Pericardium fibroblast (primary cell): ENCODE data around the gene HOXB5. TPM values are rescaled to one million over a fixed set of nuclear protein-coding genes. Genes with fewer than 3 reads are reported as not detected.

Experiments used
- total RNA-seq: library from RNA; depleted of rRNA; stranded (reverse); fragments of >200 nt; gene quantifications from 2 replicates; pipeline ENCODE4 v1.2.3, GENCODE V29; 2015

Gene HOXB5
- total RNA-seq = 0.12 and 0.43 TPM in 2 replicates

GRCh38 chr17:48593126-48593829, at the start of gene HOXB5:
TSS of gene HOXB5 (minus strand) at chr17:48593779. CDS start at chr17:48593682, 97 bp downstream.

GRCh38 chr17:48626245-48627117, 32.9 kb upstream of the HOXB5 start, which contains the start of gene HOXB9:
TSS of gene HOXB9 (minus strand) at chr17:48626358. CDS start at chr17:48626269, 89 bp downstream.

DNA sequence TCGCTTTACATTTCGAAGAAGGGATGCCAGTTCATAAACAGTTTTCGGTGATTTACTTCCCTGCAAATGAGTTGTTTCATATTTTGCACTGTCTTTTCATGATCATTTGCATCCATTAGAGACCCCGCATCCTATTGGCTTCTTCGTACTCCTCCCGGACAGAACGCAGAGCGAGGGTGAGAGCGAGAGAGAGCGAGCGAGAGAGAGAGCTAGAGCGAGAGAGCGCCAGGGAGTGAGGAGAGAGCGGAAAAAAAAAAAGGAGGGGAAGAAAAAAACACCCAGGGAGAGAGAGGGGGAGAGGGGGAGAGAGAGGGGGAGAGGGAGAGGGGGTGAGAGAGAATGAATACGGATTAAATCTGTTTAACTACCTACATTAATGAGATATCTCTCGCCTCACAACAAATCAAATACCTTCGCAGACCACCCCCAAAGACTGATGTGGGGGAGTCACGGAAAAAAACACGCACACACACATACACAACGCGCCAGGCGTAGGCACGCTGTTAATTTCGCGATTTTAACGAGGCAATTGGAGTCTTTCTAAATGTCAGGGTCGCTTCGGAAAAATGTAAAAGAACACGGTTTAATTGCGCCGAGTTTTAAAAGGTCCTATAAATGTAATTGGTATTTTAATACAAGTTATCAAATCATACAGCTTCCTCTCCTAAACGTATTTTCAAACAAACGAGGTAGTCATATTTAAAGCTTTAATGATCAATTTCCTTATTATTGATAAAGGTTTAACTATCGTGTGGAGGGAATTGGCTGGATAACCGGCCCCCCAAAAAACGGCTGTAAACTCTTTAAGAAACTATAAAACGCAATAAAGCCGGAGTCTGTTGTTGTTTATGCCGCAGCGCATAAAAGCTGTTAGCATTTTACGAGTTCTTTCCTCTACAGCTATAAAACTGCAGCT, 21.7 kb upstream of the HOXB5 start, which contains the start of gene HOXB8:
Gene HOXB8 (minus strand): TSS at position 246 of the 916 bp plus-strand sequence. CDS start 588 bp downstream, outside the sequence.

DNA sequence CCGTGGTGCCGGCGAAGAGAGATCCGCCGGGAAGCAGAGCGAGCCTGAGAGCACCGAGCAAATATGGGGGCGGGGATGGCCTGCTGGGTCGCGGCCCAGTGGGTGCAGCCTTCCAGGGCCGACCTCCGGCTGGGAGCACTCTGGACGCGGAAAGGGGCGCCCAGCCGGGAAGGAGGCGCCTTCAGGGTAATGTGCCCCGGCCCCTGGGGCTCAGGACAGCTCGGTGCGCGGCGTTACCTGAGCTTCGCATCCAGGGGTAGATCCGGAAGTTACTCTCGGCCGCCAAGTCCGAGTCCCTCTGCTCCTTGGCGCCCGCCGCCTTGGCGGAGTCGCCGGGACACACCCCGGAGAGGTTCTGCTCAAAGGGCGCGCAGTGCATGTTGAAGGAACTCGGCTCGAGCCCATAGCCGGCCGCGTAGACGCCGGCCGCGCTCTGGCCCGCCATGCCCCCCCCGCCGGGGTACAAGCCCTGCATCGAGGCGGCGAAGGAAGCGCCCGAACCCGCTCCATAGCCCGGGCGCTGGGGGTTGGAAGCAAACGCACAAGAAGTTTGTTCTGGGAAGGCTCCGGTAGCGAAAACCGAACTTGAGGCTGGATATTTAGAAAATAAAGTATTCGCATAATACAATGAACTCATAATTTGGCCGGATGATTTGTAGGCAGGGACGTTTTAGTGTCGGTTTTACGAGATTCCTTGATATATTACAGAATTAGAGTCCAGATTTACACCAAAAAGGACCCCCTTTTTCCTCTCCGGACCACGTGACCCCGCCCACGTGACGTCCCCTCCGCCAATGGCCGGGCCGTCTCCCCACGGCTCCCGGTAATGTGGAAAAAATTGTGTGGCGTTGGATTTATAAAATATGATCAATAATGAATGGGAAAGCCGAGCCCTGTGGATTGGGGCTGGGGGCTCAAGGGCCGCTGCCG, 17.0 kb upstream of the HOXB5 start, which contains the start of gene HOXB7:
Gene HOXB7 (minus strand): TSS at position 736 of the 930 bp plus-strand sequence. CDS start 99 bp downstream, at position 637.

GRCh38 chr17:48604770-48605329, 11.3 kb upstream of the HOXB5 start, which contains the start of gene HOXB6:
TSS of gene HOXB6 (minus strand) at chr17:48604986. CDS start at chr17:48598150, 6,836 bp downstream.

DNA sequence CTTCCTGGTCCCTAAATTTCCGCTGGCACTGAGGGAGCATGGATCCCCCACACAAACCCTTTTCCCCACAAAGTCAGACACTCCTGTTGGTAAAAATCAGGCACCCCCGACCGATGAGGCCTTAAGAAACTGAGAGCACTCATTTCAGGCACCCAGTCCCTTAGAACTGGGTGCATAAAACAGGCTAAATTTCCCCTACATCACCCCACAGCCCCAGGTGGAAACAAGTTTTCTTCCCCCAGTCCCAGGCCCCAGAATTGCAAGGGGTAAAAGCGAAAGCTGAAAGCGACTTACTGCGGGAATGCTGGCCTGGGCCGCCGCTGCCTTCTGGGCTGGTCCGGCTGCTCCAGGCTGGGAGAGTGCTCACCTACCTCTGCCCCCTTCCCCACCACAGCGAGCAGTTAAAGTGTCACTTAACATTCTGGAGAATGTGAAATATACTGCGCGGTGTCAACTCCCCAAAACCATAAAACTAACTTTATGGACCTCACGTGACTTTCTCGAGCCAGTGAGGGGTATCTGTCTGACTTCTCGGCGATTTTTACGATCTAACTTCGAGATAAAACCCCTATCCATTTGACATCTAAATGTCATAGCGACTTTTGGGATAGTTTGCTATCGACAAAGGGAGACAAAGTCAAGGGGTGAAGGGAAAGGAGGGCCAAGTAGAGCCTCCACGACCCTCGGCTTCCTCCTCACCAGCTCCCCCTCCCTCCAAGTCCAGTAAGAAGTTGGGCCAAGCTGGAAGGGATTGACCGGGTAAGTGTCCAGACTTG, 3.6 kb downstream of the HOXB5 start, which contains the start of gene HOXB3:
Gene HOXB3 (minus strand): TSS at position 411 of the 776 bp plus-strand sequence. CDS start 37,767 bp downstream, outside the sequence.

GRCh38 chr17:48577946-48578615, 15.5 kb downstream of the HOXB5 start, which contains the start of gene HOXB4:
TSS of gene HOXB4 (minus strand) at chr17:48578350. CDS start at chr17:48578319, 31 bp downstream.

GRCh38 chr17:48545022-48545375, 48.6 kb downstream of the HOXB5 start, which contains the start of gene HOXB2:
TSS of gene HOXB2 (minus strand) at chr17:48545109. CDS start at chr17:48544911, 198 bp downstream.

Other genes with a start within 250 kb of the HOXB5 start
- not detected in 2 replicates for gene SKAP1, start 163.6 kb downstream of the HOXB5 start, total RNA-seq
- gene HOXB1, start 62.8 kb downstream of the HOXB5 start, total RNA-seq = not detected in 2 replicates
- gene HOXB2, start 48.7 kb downstream of the HOXB5 start, total RNA-seq = 20.5 and 21.0 TPM in 2 replicates
- gene HOXB4, start 15.4 kb downstream of the HOXB5 start, total RNA-seq = 1.1 and 4.5 TPM in 2 replicates
- gene HOXB3, start 3.5 kb downstream of the HOXB5 start, total RNA-seq = 4.1 and 14.0 TPM in 2 replicates
- gene HOXB6, start 11.2 kb upstream of the HOXB5 start, total RNA-seq = 2.2 and 12.2 TPM in 2 replicates
- 0.70 and 7.3 TPM in 2 replicates for gene HOXB7, start 17.2 kb upstream of the HOXB5 start, total RNA-seq
- gene HOXB8, start 21.5 kb upstream of the HOXB5 start, total RNA-seq = 0.47 and 1.0 TPM in 2 replicates
- gene HOXB9, start 32.6 kb upstream of the HOXB5 start, total RNA-seq = 2.8 TPM in 1 of 2 replicates, not detected in the other
- not detected in 2 replicates for gene PRAC1, start 128.7 kb upstream of the HOXB5 start, total RNA-seq
- not detected in 2 replicates for gene PRAC2, start 129.4 kb upstream of the HOXB5 start, total RNA-seq
- gene HOXB13, start 135.0 kb upstream of the HOXB5 start, total RNA-seq = not detected in 2 replicates
- gene TTLL6, start 223.4 kb upstream of the HOXB5 start, total RNA-seq = not detected in 2 replicates
- 58.7 and 67.0 TPM in 2 replicates for gene CALCOCO2, start 237.3 kb upstream of the HOXB5 start, total RNA-seq